Panc1 (cell line): ENCODE results near the gene ADCYAP1R1.

Source experiments
- CTCF ChIP-seq: fragments of 450-650 bp; IDR thresholded peaks from 2 replicates; pipeline ENCODE4 v1.5.1; 2017; ENCODE audit warnings: mild to moderate bottlenecking
- POLR2AphosphoS5 ChIP-seq: IDR thresholded peaks from 2 replicates; pipeline ENCODE4 v1.6.1; 2012; ENCODE audit warnings: mild to moderate bottlenecking, low read depth, low read length, moderate library complexity
- REST ChIP-seq, 2 experiments: IDR thresholded peaks; 2 replicates each; pipeline ENCODE4 v1.6.1; 2011 to 2012; ENCODE audit warnings: low read depth in 2 of 2, control low read depth in 1 of 2, low read length in 1 of 2, mild to moderate bottlenecking in 1 of 2, moderate library complexity in 1 of 2; ENCODE audit not compliant: insufficient read depth in 1 of 2
- SIN3A ChIP-seq: IDR thresholded peaks from 2 replicates; pipeline ENCODE4 v1.6.1; 2012; ENCODE audit warnings: low read depth, mild to moderate bottlenecking, low read length, moderate library complexity, borderline replicate concordance; ENCODE audit not compliant: insufficient read depth
- TCF7L2 ChIP-seq: IDR thresholded peaks from 2 replicates; pipeline ENCODE4 v1.6.1; 2011; ENCODE audit warnings: mild to moderate bottlenecking, low read depth, low read length, inconsistent platforms

GRCh38 chr7:31066516-31067130, 14.5 kb downstream of the ADCYAP1R1 start:
- TF ChIP-seq CTCF, result no peak
- no peak for TF ChIP-seq POLR2AphosphoS5
- no peak for TF ChIP-seq REST (IDR thresholded peaks at IDR 0.05; ENCODE audit: insufficient read depth in 1 of 2, low read depth in 2 of 2, low read length in 1 of 2)
- no peak for TF ChIP-seq TCF7L2
- TF ChIP-seq SIN3A, result no peak
